ENCODE results near the gene PAMR1.

PAMR1 gene, protein sequence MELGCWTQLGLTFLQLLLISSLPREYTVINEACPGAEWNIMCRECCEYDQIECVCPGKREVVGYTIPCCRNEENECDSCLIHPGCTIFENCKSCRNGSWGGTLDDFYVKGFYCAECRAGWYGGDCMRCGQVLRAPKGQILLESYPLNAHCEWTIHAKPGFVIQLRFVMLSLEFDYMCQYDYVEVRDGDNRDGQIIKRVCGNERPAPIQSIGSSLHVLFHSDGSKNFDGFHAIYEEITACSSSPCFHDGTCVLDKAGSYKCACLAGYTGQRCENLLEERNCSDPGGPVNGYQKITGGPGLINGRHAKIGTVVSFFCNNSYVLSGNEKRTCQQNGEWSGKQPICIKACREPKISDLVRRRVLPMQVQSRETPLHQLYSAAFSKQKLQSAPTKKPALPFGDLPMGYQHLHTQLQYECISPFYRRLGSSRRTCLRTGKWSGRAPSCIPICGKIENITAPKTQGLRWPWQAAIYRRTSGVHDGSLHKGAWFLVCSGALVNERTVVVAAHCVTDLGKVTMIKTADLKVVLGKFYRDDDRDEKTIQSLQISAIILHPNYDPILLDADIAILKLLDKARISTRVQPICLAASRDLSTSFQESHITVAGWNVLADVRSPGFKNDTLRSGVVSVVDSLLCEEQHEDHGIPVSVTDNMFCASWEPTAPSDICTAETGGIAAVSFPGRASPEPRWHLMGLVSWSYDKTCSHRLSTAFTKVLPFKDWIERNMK
- total RNA-seq: 0 to 0.06 (median 0) reads per million in 9 experiments

DNA sequence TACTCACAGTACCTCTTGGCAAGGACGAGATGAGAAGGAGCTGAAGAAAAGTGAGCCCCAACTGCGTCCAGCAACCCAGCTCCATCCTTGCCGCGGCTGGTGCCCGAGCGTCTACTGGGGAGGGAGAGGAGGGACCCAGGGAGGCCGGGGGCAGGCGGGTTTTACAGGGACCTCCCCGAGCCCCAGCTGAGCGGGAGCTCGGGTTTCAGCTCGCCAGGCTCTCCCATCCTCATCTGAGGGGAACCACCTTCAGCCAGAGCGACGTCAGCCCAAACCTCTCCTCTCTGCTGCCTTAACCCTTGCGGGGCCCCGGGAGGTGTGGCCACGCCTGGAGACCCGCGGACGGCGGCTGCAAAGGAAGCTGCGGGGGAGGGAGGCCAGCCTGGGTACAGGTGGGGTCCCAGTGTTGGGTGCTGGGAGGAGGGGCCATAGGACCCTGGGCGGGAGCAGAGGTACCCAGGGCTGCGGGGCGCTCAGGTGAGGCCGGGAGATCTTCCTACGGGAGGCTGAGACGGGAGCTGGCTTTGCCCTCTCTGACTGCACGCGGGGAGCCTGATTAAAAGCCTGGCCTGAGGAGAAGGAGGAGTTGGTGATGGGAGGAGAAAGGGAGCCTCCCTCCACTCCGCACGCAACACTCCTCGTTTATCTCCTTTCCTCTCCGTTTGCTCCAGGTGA lies at the start of gene PAMR1:
Gene PAMR1 (minus strand): TSS at position 116 of the 675 bp plus-strand sequence. CDS start 31 bp downstream, at position 85.
- ATAC-seq (replicated peaks): no peak
- no peaks in the 10 kb centered on the region for H3K36me3 Mint-ChIP-seq (ENCODE audit: insufficient read depth)
- peaks cover 80 to 97% of the 10 kb centered on the region in 2 donors for H3K27me3 Mint-ChIP-seq
- H3K9me3 Mint-ChIP-seq: no peaks in the 10 kb centered on the region
- no peak for DNase-seq
- no peak within 1 kb of the TSS for H3K27ac Mint-ChIP-seq
- H3K4me3 Mint-ChIP-seq: no peak within 1 kb of the TSS
- H3K4me1 Mint-ChIP-seq (ENCODE audit: low read depth in 2 of 2): peaks cover 0 to 3% of the 10 kb centered on the region in 2 donors

DNA sequence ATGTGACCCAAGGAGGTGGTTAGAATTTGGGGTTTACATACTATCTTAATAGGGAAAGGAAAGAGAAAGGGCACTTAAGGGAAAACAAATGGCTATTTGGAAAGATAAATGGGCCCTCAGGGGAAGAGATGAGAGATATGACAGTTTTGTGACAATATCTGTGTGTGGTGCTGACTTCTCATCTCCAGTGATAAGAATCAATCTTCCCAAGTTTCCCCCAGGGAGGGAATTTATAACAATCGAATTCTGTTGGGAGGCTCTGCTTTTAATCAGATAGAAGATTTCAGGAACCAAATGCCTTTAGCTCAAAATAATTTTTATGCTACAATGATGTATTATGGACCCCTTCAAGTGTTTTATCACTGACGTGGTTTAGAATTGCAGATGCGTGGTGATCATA lies 46.3 kb upstream of the PAMR1 start:
- Mint-ChIP-seq H3K9me3 (peaks cover 0 to 11% of the 10 kb centered on the region in 2 donors), H3K4me1 (ENCODE audit: low read depth in 2 of 2) (no peaks in the 10 kb centered on the region), H3K27me3 (peaks cover 43 to 59% of the 10 kb centered on the region in 2 donors), H3K4me3 (no peak overlapping the region), H3K36me3 (ENCODE audit: insufficient read depth) (no peaks in the 10 kb centered on the region), H3K27ac (no peak overlapping the region)
- DNase-seq (no peak), ATAC-seq (replicated peaks) (no peak)

DNA sequence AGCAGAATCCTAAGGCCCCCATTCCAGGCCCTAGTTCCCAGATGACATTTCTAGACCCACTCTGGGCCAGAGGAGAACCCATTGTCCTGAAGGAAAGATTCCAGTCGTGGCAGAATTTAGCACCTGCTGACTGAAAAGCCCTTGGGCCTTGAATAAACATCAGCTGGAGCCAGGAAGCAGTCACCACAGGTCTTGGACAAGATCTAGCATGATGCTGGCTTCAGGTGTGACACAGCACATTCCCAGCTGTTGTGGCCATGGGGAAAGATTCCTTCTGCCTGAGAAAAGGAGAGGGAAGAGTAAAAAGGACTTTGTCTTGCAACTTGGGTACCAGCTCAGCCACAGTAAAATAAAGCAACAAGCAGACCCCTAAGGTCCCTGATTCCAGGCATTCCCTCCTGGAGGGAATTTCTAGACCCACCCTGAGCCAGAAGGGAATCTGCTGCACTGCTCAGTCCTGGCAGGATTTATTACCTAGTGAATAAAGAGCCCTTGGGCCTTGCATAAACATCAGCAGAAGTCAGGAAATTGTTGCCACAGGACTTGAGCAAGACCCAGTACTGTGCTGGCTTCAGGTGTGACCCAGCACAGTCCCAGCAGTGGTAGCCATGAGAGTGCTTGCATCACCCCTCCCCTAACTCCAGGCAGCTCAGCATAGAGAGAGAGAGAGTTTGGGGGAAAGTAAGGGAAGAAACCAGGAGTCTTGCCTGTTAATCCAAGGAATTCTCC lies 42.5 kb upstream of the PAMR1 start:
- no peak for ATAC-seq (replicated peaks)
- H3K9me3 Mint-ChIP-seq: peaks cover 0 to 11% of the 10 kb centered on the region in 2 donors
- H3K36me3 Mint-ChIP-seq (ENCODE audit: insufficient read depth): no peaks in the 10 kb centered on the region
- H3K4me1 Mint-ChIP-seq (ENCODE audit: low read depth in 2 of 2): no peaks in the 10 kb centered on the region
- H3K27ac Mint-ChIP-seq: no peak overlapping the region
- no peak overlapping the region for H3K4me3 Mint-ChIP-seq
- DNase-seq: no peak
- peaks cover 37 to 59% of the 10 kb centered on the region in 2 donors for H3K27me3 Mint-ChIP-seq

DNA sequence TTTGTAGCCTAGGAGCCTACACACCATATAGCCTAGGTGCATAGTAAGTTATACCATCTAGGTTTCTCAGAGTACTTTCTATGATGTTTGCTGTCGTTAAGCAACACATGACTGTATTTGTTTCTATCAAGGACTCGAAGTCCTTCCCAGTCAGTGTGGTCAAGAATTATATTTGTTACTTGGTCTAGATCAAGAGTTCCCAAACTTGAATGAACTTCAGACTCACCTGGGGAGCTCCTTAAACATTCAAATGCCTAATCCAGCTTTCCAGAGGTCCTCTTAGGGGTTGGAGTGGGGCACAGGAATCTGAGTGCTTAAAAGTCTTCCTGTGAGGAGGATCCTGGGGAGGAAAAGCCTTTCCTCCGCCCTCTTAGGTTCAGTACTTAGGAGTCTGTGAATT lies 41.5 kb upstream of the PAMR1 start:
- Mint-ChIP-seq H3K27me3 (peaks cover 45 to 69% of the 10 kb centered on the region in 2 donors), H3K27ac (no peak overlapping the region), H3K4me1 (ENCODE audit: low read depth in 2 of 2) (no peaks in the 10 kb centered on the region), H3K9me3 (peaks cover 0 to 11% of the 10 kb centered on the region in 2 donors), H3K4me3 (no peak overlapping the region), H3K36me3 (ENCODE audit: insufficient read depth) (no peaks in the 10 kb centered on the region)
- no peak for DNase-seq
- ATAC-seq (replicated peaks): no peak

DNA sequence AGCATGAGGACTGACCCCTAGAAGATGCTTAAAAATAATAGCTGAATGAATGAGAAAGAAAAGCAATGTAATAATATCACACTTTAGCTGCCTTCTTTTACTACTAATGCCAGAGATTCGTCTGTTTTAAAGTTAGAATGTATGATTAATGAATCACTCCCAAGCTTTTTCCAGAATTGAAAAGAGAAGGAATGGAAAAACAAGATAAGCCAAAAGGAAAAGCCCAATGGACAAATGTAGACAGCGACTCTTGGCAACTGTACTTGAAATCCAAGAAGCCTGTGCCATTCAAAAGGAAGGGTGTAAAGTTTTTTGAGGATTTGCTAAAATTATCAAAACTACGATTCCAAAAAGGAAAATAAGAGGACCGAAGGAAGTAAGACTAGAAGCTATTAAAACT lies 40.8 kb upstream of the PAMR1 start:
- DNase-seq (no peak), ATAC-seq (replicated peaks) (no peak)
- Mint-ChIP-seq H3K4me1 (ENCODE audit: low read depth in 2 of 2) (no peaks in the 10 kb centered on the region), H3K27ac (no peak overlapping the region), H3K9me3 (peaks cover 0 to 11% of the 10 kb centered on the region in 2 donors), H3K36me3 (ENCODE audit: insufficient read depth) (no peaks in the 10 kb centered on the region), H3K4me3 (no peak overlapping the region), H3K27me3 (peaks cover 51 to 71% of the 10 kb centered on the region in 2 donors)

DNA sequence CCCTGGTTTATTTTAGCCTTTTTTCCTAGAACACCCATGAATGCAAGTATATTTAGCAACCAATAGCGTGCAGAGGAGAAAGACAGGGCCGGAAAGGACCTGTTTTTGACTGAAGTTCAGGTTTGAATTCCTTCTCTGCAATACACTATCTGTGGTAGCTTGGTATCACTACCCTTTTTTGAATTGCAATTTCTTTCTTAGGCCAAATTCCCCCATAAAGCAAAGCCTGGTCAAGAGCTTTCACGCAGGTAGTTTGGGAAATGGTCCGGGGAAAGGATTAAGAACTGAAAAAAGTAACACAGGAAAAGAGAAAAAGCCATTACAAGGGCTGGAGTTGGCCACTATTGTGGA lies 38.8 kb upstream of the PAMR1 start:
- no peak overlapping the region for H3K27ac Mint-ChIP-seq
- H3K36me3 Mint-ChIP-seq (ENCODE audit: insufficient read depth): no peaks in the 10 kb centered on the region
- no peak for ATAC-seq (replicated peaks)
- peaks cover 59 to 72% of the 10 kb centered on the region in 2 donors for H3K27me3 Mint-ChIP-seq
- H3K4me1 Mint-ChIP-seq (ENCODE audit: low read depth in 2 of 2): no peaks in the 10 kb centered on the region
- DNase-seq: no peak
- peaks cover 0 to 7% of the 10 kb centered on the region in 2 donors for H3K9me3 Mint-ChIP-seq
- H3K4me3 Mint-ChIP-seq: no peak overlapping the region

DNA sequence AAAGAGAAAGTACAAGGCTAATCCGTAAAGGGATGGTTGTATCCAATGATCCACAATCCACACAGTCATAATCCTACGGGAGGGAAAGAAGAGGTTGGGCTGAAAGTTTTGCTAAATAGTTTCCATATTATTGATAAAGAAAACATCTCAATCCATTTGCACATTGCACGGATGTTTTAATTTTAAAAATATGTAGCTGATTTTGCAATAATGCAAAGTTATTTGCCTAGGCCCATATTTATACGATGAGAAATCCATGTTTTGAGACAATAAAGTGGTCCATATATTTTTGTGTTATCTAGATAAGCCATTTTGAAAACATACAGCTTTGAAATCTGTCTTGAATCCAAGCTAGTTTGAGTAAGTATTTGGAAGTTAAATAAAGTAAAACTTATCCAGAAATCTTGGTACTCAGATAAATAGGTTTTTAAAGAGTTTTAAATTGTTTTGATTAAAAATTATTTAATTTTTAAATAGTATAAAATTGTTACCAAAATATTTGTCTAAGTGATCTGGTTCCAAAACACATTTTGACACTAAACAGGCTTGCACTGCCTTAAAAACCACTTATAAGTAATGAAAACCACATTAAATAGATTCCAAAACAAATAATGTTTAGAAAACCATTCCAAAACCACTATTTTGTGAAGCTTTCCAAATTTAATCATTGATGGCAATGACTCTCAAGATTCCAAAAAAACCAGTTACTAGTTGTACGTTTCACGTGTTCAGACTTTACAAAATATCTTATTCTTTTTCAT lies 38.2 kb upstream of the PAMR1 start:
- Mint-ChIP-seq H3K36me3 (ENCODE audit: insufficient read depth) (no peaks in the 10 kb centered on the region), H3K4me3 (no peak overlapping the region), H3K4me1 (ENCODE audit: low read depth in 2 of 2) (no peaks in the 10 kb centered on the region), H3K9me3 (peaks cover 0 to 2% of the 10 kb centered on the region in 2 donors), H3K27ac (no peak overlapping the region), H3K27me3 (peaks cover 57 to 72% of the 10 kb centered on the region in 2 donors)
- ATAC-seq (replicated peaks) (no peak), DNase-seq (no peak)

DNA sequence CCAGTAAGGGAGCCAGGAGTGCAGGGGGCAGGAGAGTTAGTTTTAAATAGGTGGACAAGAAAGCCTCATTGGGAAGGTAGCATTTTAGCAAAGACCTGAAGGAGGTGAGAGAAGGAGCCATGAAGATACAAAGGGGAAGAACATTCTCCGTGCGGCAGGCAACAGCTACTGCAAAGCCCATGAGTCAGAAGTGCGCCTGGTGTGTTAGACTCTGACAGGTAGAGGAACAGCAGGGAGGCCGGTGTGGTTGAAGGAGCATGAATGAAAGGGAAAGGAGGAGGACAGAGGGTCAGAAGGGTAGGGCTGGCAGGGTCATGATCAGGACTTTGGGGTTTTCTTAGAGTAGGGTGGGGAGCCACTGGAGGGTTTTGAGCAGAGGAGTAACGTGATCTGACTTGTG lies 34.5 kb upstream of the PAMR1 start:
- Mint-ChIP-seq H3K27me3 (peaks cover 52 to 65% of the 10 kb centered on the region in 2 donors), H3K36me3 (ENCODE audit: insufficient read depth) (no peaks in the 10 kb centered on the region), H3K4me1 (ENCODE audit: low read depth in 2 of 2) (no peaks in the 10 kb centered on the region), H3K27ac (no peak overlapping the region), H3K4me3 (no peak overlapping the region), H3K9me3 (no peaks in the 10 kb centered on the region)
- ATAC-seq (replicated peaks) (no peak), DNase-seq (no peak)

DNA sequence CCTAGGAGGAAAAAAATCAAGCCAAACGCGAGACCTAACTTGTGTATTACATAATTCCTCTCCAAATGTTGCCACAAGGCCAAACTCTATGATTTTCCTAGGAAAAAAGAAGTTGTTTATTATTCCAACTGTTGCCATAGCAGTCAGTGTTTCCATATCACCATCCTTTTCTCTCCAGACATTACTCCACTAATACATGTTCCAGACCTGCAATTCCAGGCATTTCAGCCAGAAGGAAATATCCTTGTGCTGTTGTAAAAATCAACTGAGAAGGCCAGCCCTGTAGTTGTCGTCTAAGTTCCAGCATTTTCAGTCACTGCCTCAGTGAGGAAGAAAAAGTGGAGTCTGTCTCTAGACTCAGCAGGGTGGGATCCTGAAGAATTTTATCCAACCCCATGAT lies 33.1 kb upstream of the PAMR1 start:
- DNase-seq (no peak), ATAC-seq (replicated peaks) (no peak)
- H3K4me3 Mint-ChIP-seq: no peak overlapping the region
- no peaks in the 10 kb centered on the region for H3K36me3 Mint-ChIP-seq (ENCODE audit: insufficient read depth)
- no peak overlapping the region for H3K27ac Mint-ChIP-seq
- H3K9me3 Mint-ChIP-seq: no peaks in the 10 kb centered on the region
- H3K27me3 Mint-ChIP-seq: peaks cover 60 to 75% of the 10 kb centered on the region in 2 donors
- H3K4me1 Mint-ChIP-seq (ENCODE audit: low read depth in 2 of 2): no peaks in the 10 kb centered on the region

DNA sequence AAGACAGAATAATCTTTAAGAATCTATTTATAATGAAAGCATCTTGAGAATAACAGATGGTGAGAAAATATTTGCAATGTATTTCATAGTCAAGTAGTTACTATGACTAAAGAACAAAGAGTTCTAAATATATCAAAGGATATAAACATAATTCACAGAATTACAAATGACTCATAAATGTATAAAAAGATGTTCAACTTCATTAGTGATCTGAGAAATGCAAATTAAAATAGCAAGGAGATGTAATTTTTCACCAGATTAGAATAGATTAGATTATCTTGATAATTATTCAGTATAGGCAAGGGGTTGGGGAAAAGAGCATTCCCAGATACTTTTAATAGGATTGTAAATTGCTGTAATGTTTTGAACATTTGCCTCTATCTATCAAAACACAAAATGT lies 30.1 kb upstream of the PAMR1 start:
- DNase-seq (no peak), ATAC-seq (replicated peaks) (no peak)
- Mint-ChIP-seq H3K9me3 (no peaks in the 10 kb centered on the region), H3K4me1 (ENCODE audit: low read depth in 2 of 2) (no peaks in the 10 kb centered on the region), H3K27me3 (peaks cover 59 to 68% of the 10 kb centered on the region in 2 donors), H3K27ac (no peak overlapping the region), H3K36me3 (ENCODE audit: insufficient read depth) (no peaks in the 10 kb centered on the region), H3K4me3 (no peak overlapping the region)

DNA sequence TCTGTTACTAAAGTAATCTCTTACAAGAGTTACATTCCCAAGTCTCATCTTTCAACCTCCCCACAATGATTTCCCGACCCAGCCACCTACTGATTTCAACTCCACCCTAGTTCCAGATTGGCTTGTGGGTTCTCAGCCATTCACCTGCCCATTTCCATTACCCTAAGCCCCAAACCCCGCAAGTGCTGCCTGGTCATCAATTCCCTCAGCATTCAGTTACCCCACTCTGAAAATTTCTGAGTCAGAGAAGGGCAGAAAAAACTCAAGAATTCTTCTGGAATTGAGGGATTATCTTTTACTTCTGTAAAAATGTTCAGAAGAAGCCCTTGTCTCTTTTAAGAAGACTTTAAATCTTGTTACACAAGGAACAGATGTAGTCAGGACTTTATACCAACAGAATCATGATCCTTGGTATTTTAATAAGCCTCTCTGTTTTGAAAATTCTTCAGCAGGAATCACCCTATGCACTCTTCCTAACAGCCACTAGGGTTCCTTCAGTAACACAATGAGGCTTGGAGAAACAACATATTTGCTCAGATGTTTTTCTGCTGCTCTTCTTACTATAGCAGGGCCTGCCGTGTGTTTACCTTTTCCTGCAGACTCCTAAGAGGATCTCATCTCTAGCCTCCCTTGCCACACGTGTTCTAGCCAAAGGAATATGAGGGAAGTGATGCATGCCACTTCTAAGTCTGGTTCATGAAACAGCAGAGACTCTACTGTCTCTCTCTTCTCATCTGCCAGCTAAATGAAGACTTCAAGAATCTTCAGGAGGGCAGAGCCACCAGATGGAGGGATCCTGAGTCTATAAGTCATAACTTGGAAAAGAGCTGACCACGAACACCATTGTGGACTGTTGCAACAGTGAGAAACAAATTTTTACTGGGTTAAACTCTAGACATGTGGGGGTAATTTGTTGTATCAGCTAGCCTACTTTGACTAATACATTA lies 29.3 kb upstream of the PAMR1 start:
- Mint-ChIP-seq H3K27me3 (peaks cover 52 to 61% of the 10 kb centered on the region in 2 donors), H3K4me1 (ENCODE audit: low read depth in 2 of 2) (no peaks in the 10 kb centered on the region), H3K4me3 (no peak overlapping the region), H3K9me3 (no peaks in the 10 kb centered on the region), H3K27ac (no peak overlapping the region), H3K36me3 (ENCODE audit: insufficient read depth) (no peaks in the 10 kb centered on the region)
- DNase-seq (no peak), ATAC-seq (replicated peaks) (no peak)

DNA sequence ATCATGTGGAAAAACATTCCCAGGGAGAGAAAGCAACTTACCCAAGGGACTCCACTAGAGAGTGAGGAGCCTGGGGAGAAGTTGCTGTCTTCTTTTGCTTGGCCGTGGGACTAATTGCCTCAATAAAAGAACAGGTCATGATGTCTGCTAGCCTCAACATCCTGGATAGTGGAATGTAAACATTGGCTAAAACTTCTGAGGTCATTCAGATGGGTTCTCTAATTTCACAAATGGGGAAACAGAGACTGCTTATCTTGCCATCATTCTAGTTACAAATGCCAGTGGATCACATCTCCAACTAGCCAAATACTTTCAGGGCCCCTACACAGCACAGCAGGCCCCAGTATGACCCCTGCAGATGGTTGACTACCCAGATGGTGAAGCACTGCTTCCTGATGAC lies 28.4 kb upstream of the PAMR1 start:
- peaks cover 50 to 57% of the 10 kb centered on the region in 2 donors for H3K27me3 Mint-ChIP-seq
- ATAC-seq (replicated peaks) (no peak), DNase-seq (no peak)
- no peak overlapping the region for H3K27ac Mint-ChIP-seq
- H3K4me1 Mint-ChIP-seq (ENCODE audit: low read depth in 2 of 2): no peaks in the 10 kb centered on the region
- no peaks in the 10 kb centered on the region for H3K9me3 Mint-ChIP-seq
- H3K36me3 Mint-ChIP-seq (ENCODE audit: insufficient read depth): no peaks in the 10 kb centered on the region
- H3K4me3 Mint-ChIP-seq: no peak overlapping the region
